ENCODE data around the gene DNAJA4.

The DNAJA4 gene

DNA sequence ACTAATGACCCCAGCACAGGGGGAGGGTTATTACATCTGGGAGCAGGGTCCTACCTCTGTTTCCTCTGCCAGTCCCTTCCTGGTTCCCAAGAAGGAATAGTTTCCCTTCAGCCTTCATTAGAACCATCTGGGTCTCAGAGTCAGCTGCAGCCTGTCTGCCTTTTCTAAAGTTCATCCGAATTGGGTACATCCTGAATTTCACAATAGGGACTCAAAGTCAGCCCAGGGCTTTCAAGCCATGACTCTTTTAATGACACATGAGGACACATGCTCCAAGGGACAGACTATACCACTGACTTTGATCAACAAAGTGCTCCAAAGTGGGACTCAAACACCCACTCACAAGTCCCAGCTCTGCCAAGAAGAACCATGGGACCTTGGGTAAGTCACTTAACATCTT is 63.1 kb downstream of the DNAJA4 start:
- ATAC-seq = no peak
- TF ChIP-seq ZFP3 (CRISPR knock-in tag; IDR thresholded peaks at IDR 0.05) (no peak), ZNF70 (CRISPR knock-in tag; IDR thresholded peaks at IDR 0.05) (no peak), CSDC2 (CRISPR knock-in tag; IDR thresholded peaks at IDR 0.05) (no peak), TOX (CRISPR knock-in tag; IDR thresholded peaks at IDR 0.05; ENCODE audit: borderline replicate concordance) (no peak), RARB (CRISPR knock-in tag; IDR thresholded peaks at IDR 0.05) (no peak), ZFP30 (CRISPR knock-in tag; IDR thresholded peaks at IDR 0.05) (no peak), TCF4 (CRISPR knock-in tag; IDR thresholded peaks at IDR 0.05; ENCODE audit: borderline replicate concordance) (no peak), PPARA (CRISPR knock-in tag; IDR thresholded peaks at IDR 0.05; ENCODE audit: borderline replicate concordance) (no peak)

- TF ChIP-seq ESRRG (CRISPR knock-in tag; IDR thresholded peaks at IDR 0.05) (no peak), CREB5 (CRISPR knock-in tag; IDR thresholded peaks at IDR 0.05; ENCODE audit: low read depth) (no peak), ZNF8 (CRISPR knock-in tag; IDR thresholded peaks at IDR 0.05) (no peak), CSDC2 (CRISPR knock-in tag; IDR thresholded peaks at IDR 0.05) (no peak), OSR1 (CRISPR knock-in tag; IDR thresholded peaks at IDR 0.05) (no peak), ZC3H10 (CRISPR knock-in tag; IDR thresholded peaks at IDR 0.05) (no peak), ZNF565 (CRISPR knock-in tag; conservative IDR thresholded peaks at IDR 0.05; ENCODE audit: low read depth) (no peak), ZFP3 (CRISPR knock-in tag; IDR thresholded peaks at IDR 0.05) (no peak), PATZ1 (CRISPR knock-in tag; IDR thresholded peaks at IDR 0.05; ENCODE audit: borderline replicate concordance) (no peak), GLIS3 (CRISPR knock-in tag; IDR thresholded peaks at IDR 0.05) (no peak), PPARA (CRISPR knock-in tag; IDR thresholded peaks at IDR 0.05; ENCODE audit: borderline replicate concordance) (no peak)
- ATAC-seq = peak; percentile 34; the same call in 1 of the 3 replicates
These were observed 65.3 kb downstream of the DNAJA4 start for GRCh38 chr15:78329625-78330024.
